OCI-LY7 (cell line): ENCODE data around the gene NKX1-1. TPM values are rescaled to one million over a fixed set of nuclear protein-coding genes. Genes with fewer than 3 reads are reported as not detected.

Source experiments
- BruUV-seq: library from RNA; stranded (reverse); fragments of 400-500 nt; replicated peaks from 2 replicates; lab custom pipeline; 2021; lab: Mats Ljungman, UMichigan
- CTCF ChIA-PET: fragments of 300-600 bp; sonication (Branson Sonifier 250); formaldehyde crosslinking; loops from one replicate; lab custom pipeline; 2022; ENCODE audit warnings: antibody characterized with exemption; ENCODE audit not compliant: unreplicated experiment; lab: Charles Lee
- POLR2A ChIA-PET: fragments of 300-600 bp; sonication (Branson Sonifier 250); formaldehyde crosslinking; loops from one replicate; lab custom pipeline; 2022; ENCODE audit warnings: antibody characterized with exemption; lab: Charles Lee
- DNase-seq: peaks from one replicate; pipeline ENCODE4 v3.0.0-alpha.2; 2015; ENCODE audit warnings: low spot score
- H2AFZ ChIP-seq: fragments of 200-600 bp; sonication (generic), shearing (Covaris generic); 2 replicates; pipeline ENCODE4 v1.6.1; 2014; ENCODE audit warnings: mild to moderate bottlenecking, antibody characterized with exemption, low read length, moderate library complexity
- H3K27ac ChIP-seq: fragments of 200-600 bp; sonication (generic); 2 replicates; pipeline ENCODE4 v1.5.1; 2014; ENCODE audit warnings: mixed run types, low read depth, mild to moderate bottlenecking, moderate library complexity, low read length, inconsistent platforms; ENCODE audit not compliant: poor library complexity, severe bottlenecking
- H3K36me3 ChIP-seq: fragments of 200-600 bp; sonication (generic); 2 replicates; pipeline ENCODE4 v1.6.1; 2014; ENCODE audit warnings: mild to moderate bottlenecking, antibody characterized with exemption, low read length, moderate library complexity, mixed read lengths; ENCODE audit not compliant: insufficient read depth
- H3K4me1 ChIP-seq: fragments of 200-600 bp; sonication (generic); 2 replicates; pipeline ENCODE4 v1.5.1; 2014; ENCODE audit warnings: mild to moderate bottlenecking, low read length; ENCODE audit not compliant: insufficient read depth, poor library complexity, severe bottlenecking
- H3K4me2 ChIP-seq: fragments of 200-600 bp; sonication (generic); 2 replicates; pipeline ENCODE4 v1.6.1; 2014; ENCODE audit warnings: mild to moderate bottlenecking, low read length
- H3K4me3 ChIP-seq: fragments of 200-600 bp; sonication (generic); 2 replicates; pipeline ENCODE4 v1.5.1; 2014; ENCODE audit warnings: mild to moderate bottlenecking, low read depth, low read length; ENCODE audit not compliant: poor library complexity, severe bottlenecking
- H3K79me2 ChIP-seq: fragments of 200-600 bp; sonication (generic); 2 replicates; pipeline ENCODE4 v1.6.1; 2016; ENCODE audit warnings: low read depth, mild to moderate bottlenecking, low read length, moderate library complexity, mixed read lengths; ENCODE audit not compliant: insufficient read depth
- H3K9me2 ChIP-seq: fragments of 200-600 bp; sonication (generic); 2 replicates; pipeline ENCODE4 v1.6.1; 2016; ENCODE audit warnings: mild to moderate bottlenecking, low read length, mixed read lengths; ENCODE audit not compliant: insufficient read depth
- H3K9me3 ChIP-seq: fragments of 200-600 bp; sonication (generic); 2 replicates; pipeline ENCODE4 v1.6.1; 2014; ENCODE audit warnings: mild to moderate bottlenecking, mixed run types, low read length, mixed read lengths
- H4K20me1 ChIP-seq: fragments of 200-600 bp; sonication (generic); 2 replicates; pipeline ENCODE4 v1.6.1; 2014; ENCODE audit warnings: mild to moderate bottlenecking, antibody characterized with exemption, low read length, moderate library complexity, mixed read lengths; ENCODE audit not compliant: insufficient read depth
- CTCF ChIP-seq: fragments of 200-600 bp; sonication (generic); conservative IDR thresholded peaks from 2 replicates; pipeline ENCODE4 v1.5.1; 2014; ENCODE audit warnings: mild to moderate bottlenecking, antibody characterized with exemption, low read length, moderate library complexity, mixed read lengths
- EZH2phosphoT487 ChIP-seq: fragments of 200-600 bp; sonication (generic); IDR thresholded peaks from 2 replicates; pipeline ENCODE4 v1.6.1; 2018; ENCODE audit warnings: low read depth, borderline replicate concordance, mild to moderate bottlenecking, mixed run types, antibody characterized with exemption, low read length, moderate library complexity, mixed read lengths
- intact Hi-C: fragments of 100-400 bp; cut with micrococcal nuclease; formaldehyde crosslinking; loops from one replicate; pipeline ENCODE4 v1.10.0; 2022; ENCODE audit not compliant: unreplicated experiment
- total RNA-seq, 2 experiments: library from RNA; depleted of rRNA in 1 of 2; stranded (reverse); fragments of >200 nt in 1 of 2; shearing (Covaris generic) in 1 of 2; gene quantifications; 2 replicates each; pipeline ENCODE4 v1.2.3, GENCODE V29; 2014 to 2022

The NKX1-1 gene
- total RNA-seq, 2 experiments from 2014 or later = not detected

- no peak for TF ChIP-seq CTCF
- no peak for TF ChIP-seq EZH2phosphoT487
- POLR2A ChIA-PET = no interaction called here
These were observed 21.4 kb downstream of the NKX1-1 start for GRCh38 chr4:1384675-1385372.

GRCh38 chr4:1383728-1384591 is 22.3 kb downstream of the NKX1-1 start:
- Histone ChIP-seq H3K36me3 (peaks cover 30% of the 10 kb centered on the region), H3K27ac (no peak overlapping the region), H3K4me1 (no peaks in the 10 kb centered on the region), H3K9me2 (no peaks in the 10 kb centered on the region), H3K9me3 (peaks cover 9% of the 10 kb centered on the region), H2AFZ (no peak overlapping the region), H4K20me1 (no peaks in the 10 kb centered on the region), H3K4me2 (no peak overlapping the region), H3K4me3 (no peak overlapping the region), H3K79me2 (no peaks in the 10 kb centered on the region)
- no peak for TF ChIP-seq EZH2phosphoT487
- TF ChIP-seq CTCF = no peak
- CTCF ChIA-PET = no interaction called here
- no peak for DNase-seq
- POLR2A ChIA-PET = no interaction called here
- no TSS peak for BruUV-seq
- intact Hi-C loops = no loop called here

More at GRCh38 chr4:1384675-1385372, 21.4 kb downstream of the NKX1-1 start:
- CTCF ChIA-PET = no interaction called here
- no peak for DNase-seq
- Histone ChIP-seq H4K20me1 (no peaks in the 10 kb centered on the region), H3K4me2 (no peak overlapping the region), H3K4me1 (no peaks in the 10 kb centered on the region), H2AFZ (no peak overlapping the region), H3K9me3 (peaks cover 17% of the 10 kb centered on the region), H3K36me3 (peaks cover 38% of the 10 kb centered on the region), H3K9me2 (no peaks in the 10 kb centered on the region), H3K4me3 (no peak overlapping the region), H3K79me2 (no peaks in the 10 kb centered on the region), H3K27ac (no peak overlapping the region)
- BruUV-seq = no TSS peak
- intact Hi-C loops = no loop called here
